NCI-H748 (cell line): Measurements from ENCODE around the gene PPFIBP2.

Source experiments
- DNase-seq: peaks from one replicate; lab custom pipeline; 2025; ENCODE audit not compliant: unreplicated experiment; lab: John Stamatoyannopoulos, UW

The PPFIBP2 gene

GRCh38 chr11:7548659-7549274 is 35.0 kb downstream of the PPFIBP2 start:
- peak; percentile 17 for DNase-seq

GRCh38 chr11:7549681-7550080 is 35.9 kb downstream of the PPFIBP2 start:
- DNase-seq, result no peak

GRCh38 chr11:7551571-7551970 is 37.8 kb downstream of the PPFIBP2 start:
- DNase-seq, result no peak

GRCh38 chr11:7552666-7553065 is 38.9 kb downstream of the PPFIBP2 start:
- no peak for DNase-seq

- no peak for DNase-seq
Observed at GRCh38 chr11:7555052-7555699, 41.4 kb downstream of the PPFIBP2 start.

GRCh38 chr11:7558046-7558445 is 44.2 kb downstream of the PPFIBP2 start:
- no peak for DNase-seq

- no peak for DNase-seq
Observed at GRCh38 chr11:7559398-7560283, 45.8 kb downstream of the PPFIBP2 start.

- DNase-seq, result no peak
Observed at GRCh38 chr11:7561562-7561961, 47.8 kb downstream of the PPFIBP2 start.

- DNase-seq, result no peak
Observed at GRCh38 chr11:7563281-7563680, 49.5 kb downstream of the PPFIBP2 start.

GRCh38 chr11:7564803-7565202 is 51.0 kb downstream of the PPFIBP2 start:
- DNase-seq, result no peak

- no peak for DNase-seq
Observed at GRCh38 chr11:7567311-7567710, 53.5 kb downstream of the PPFIBP2 start.

GRCh38 chr11:7569044-7569443 is 55.2 kb downstream of the PPFIBP2 start:
- no peak for DNase-seq

GRCh38 chr11:7570241-7570640 is 56.4 kb downstream of the PPFIBP2 start:
- DNase-seq, result no peak

GRCh38 chr11:7570938-7571521 is 57.2 kb downstream of the PPFIBP2 start:
- no peak for DNase-seq

GRCh38 chr11:7571640-7572000 is 57.8 kb downstream of the PPFIBP2 start:
- DNase-seq, result peak; percentile 63

- no peak for DNase-seq
Observed at GRCh38 chr11:7572001-7572712, 58.4 kb downstream of the PPFIBP2 start.

- no peak for DNase-seq
Observed at GRCh38 chr11:7573193-7573557, 59.4 kb downstream of the PPFIBP2 start.

- DNase-seq, result no peak
Observed at GRCh38 chr11:7573558-7574296, 59.9 kb downstream of the PPFIBP2 start.

- no peak for DNase-seq
Observed at GRCh38 chr11:7574491-7575130, 60.8 kb downstream of the PPFIBP2 start.
